Astrocyte (in vitro differentiated cells and primary cell): ENCODE results near the gene PACS2.

Experiments used
- EZH2 ChIP-seq: IDR thresholded peaks from 2 replicates; pipeline ENCODE4 v1.6.1; 2012; ENCODE audit warnings: mild to moderate bottlenecking, low read length, inconsistent platforms; ENCODE audit not compliant: insufficient read depth
- TF ChIP-seq, protein P1 (sequence below): IDR thresholded peaks from 2 replicates; pipeline ENCODE4 v1.5.1; 2011; ENCODE audit warnings: low read depth, mild to moderate bottlenecking, inconsistent platforms, low read length, moderate library complexity; ENCODE audit not compliant: insufficient read depth

DNA sequence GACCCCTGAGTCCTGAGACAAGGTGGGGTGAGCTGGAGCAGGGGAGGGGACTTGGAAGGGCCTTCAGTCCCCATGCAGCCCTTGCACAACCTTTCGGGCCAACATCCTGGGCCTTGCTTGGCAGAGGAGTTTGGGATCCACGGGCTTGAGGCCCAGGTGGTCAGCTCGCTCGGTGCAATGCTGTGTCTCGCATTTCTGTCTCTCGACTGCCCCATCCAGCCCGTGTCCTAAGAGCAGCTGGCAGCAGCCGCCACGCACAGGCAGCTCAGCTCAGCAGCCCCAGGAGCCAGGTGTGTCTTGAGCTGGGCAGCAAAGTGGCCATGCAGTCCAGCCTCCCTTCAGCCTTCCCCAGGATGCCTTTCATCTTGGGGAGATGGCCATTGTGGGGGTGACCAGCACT is 10.8 kb downstream of the PACS2 start:
- TF ChIP-seq, protein P1, sequence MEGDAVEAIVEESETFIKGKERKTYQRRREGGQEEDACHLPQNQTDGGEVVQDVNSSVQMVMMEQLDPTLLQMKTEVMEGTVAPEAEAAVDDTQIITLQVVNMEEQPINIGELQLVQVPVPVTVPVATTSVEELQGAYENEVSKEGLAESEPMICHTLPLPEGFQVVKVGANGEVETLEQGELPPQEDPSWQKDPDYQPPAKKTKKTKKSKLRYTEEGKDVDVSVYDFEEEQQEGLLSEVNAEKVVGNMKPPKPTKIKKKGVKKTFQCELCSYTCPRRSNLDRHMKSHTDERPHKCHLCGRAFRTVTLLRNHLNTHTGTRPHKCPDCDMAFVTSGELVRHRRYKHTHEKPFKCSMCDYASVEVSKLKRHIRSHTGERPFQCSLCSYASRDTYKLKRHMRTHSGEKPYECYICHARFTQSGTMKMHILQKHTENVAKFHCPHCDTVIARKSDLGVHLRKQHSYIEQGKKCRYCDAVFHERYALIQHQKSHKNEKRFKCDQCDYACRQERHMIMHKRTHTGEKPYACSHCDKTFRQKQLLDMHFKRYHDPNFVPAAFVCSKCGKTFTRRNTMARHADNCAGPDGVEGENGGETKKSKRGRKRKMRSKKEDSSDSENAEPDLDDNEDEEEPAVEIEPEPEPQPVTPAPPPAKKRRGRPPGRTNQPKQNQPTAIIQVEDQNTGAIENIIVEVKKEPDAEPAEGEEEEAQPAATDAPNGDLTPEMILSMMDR: no peak
- TF ChIP-seq EZH2: no peak
